GM19397 (cell line): Measurements from ENCODE around the gene COL21A1.
"Not testable (repeated sequence)": the region's sequence is repeated elsewhere in the genome, so short reads cannot be mapped to it uniquely, and the experiment has no call there.

Experiments
- ATAC-seq: cut with Tn5 transposase; IDR thresholded peaks from one replicate; pipeline ENCODE4 v1.9.1; 2021; ENCODE audit warnings: mild to moderate bottlenecking, moderate library complexity; ENCODE audit not compliant: unreplicated experiment

COL21A1 gene

GRCh38 chr6:56246881-56247653 is at the start of gene COL21A1:
Gene COL21A1 (minus strand): TSS chr6:56247580. CDS start chr6:56182618, 64,962 bp downstream.
- ATAC-seq = no peak

- no peak for ATAC-seq
Measured at GRCh38 chr6:56293781-56294180, 46.4 kb upstream of the COL21A1 start.

GRCh38 chr6:56292505-56293181 is 45.3 kb upstream of the COL21A1 start:
- ATAC-seq = no peak

- ATAC-seq = no peak
Measured at GRCh38 chr6:56291302-56291917, 44.0 kb upstream of the COL21A1 start.

- ATAC-seq = no peak
Measured at GRCh38 chr6:56289721-56290120, 42.3 kb upstream of the COL21A1 start.

- no peak for ATAC-seq
Measured at GRCh38 chr6:56288347-56288746, 41.0 kb upstream of the COL21A1 start.

- no peak for ATAC-seq
Measured at GRCh38 chr6:56282391-56282790, 35.0 kb upstream of the COL21A1 start.

- no peak for ATAC-seq
Measured at GRCh38 chr6:56280126-56280525, 32.7 kb upstream of the COL21A1 start.

GRCh38 chr6:56279331-56280080 is 32.1 kb upstream of the COL21A1 start:
- ATAC-seq = peak; percentile 52

- no peak for ATAC-seq
Measured at GRCh38 chr6:56278171-56278591, 30.8 kb upstream of the COL21A1 start.

- no peak for ATAC-seq
Measured at GRCh38 chr6:56270812-56271441, 23.5 kb upstream of the COL21A1 start.

- ATAC-seq = no peak
Measured at GRCh38 chr6:56268266-56268665, 20.9 kb upstream of the COL21A1 start.

- ATAC-seq = no peak
Measured at GRCh38 chr6:56266011-56266410, 18.6 kb upstream of the COL21A1 start.

- ATAC-seq = no peak
Measured at GRCh38 chr6:56263596-56264315, 16.4 kb upstream of the COL21A1 start.

GRCh38 chr6:56260593-56260992 is 13.2 kb upstream of the COL21A1 start:
- not testable (repeated sequence) for ATAC-seq

- ATAC-seq = no peak
Measured at GRCh38 chr6:56259234-56260077, 12.1 kb upstream of the COL21A1 start.

GRCh38 chr6:56255349-56255748 is 8.0 kb upstream of the COL21A1 start:
- no peak for ATAC-seq

- no peak for ATAC-seq
Measured at GRCh38 chr6:56250266-56250665, 2.9 kb upstream of the COL21A1 start.

GRCh38 chr6:56247654-56248122 is 308 bp upstream of the COL21A1 start:
- no peak for ATAC-seq
